Retinal pigment epithelial cell (primary cell): ENCODE measurements around the gene ETV6.

Experiments
- DNase-seq: peaks from one replicate; pipeline ENCODE4 v3.0.0-alpha.2; 2010; ENCODE audit warnings: low read depth
- H3K4me3 ChIP-seq: 2 replicates; pipeline ENCODE4 v1.5.1; 2011; ENCODE audit warnings: mild to moderate bottlenecking, low read length, control low read depth, moderate library complexity
- CTCF ChIP-seq: conservative IDR thresholded peaks from 2 replicates; pipeline ENCODE4 v1.5.1; 2011; ENCODE audit warnings: low read depth, low read length, control low read depth, inconsistent platforms

ETV6 gene

GRCh38 chr12:11748903-11749302 lies 99.4 kb downstream of the ETV6 start:
- no peak for DNase-seq
- TF ChIP-seq CTCF: no peak
- no peak overlapping the region for H3K4me3 ChIP-seq

GRCh38 chr12:11749943-11750690 lies 100.6 kb downstream of the ETV6 start:
- TF ChIP-seq CTCF: no peak
- no peak for DNase-seq
- H3K4me3 ChIP-seq: no peak overlapping the region

- DNase-seq: no peak
- no peak overlapping the region for H3K4me3 ChIP-seq
- no peak for TF ChIP-seq CTCF
Measured at GRCh38 chr12:11752403-11753149, 103.1 kb downstream of the ETV6 start.

GRCh38 chr12:11753150-11753499 lies 103.7 kb downstream of the ETV6 start:
- no peak for DNase-seq
- no peak for TF ChIP-seq CTCF
- H3K4me3 ChIP-seq: no peak overlapping the region

GRCh38 chr12:11753826-11754225 lies 104.4 kb downstream of the ETV6 start:
- no peak overlapping the region for H3K4me3 ChIP-seq
- no peak for TF ChIP-seq CTCF
- DNase-seq: no peak

- DNase-seq: no peak
- H3K4me3 ChIP-seq: no peak overlapping the region
- no peak for TF ChIP-seq CTCF
Measured at GRCh38 chr12:11754256-11754655, 104.8 kb downstream of the ETV6 start.

GRCh38 chr12:11755302-11755930 lies 105.9 kb downstream of the ETV6 start:
- no peak for DNase-seq
- no peak overlapping the region for H3K4me3 ChIP-seq

More at GRCh38 chr12:11755302-11755930, 105.9 kb downstream of the ETV6 start:
- no peak for TF ChIP-seq CTCF
